HG03457 (cell line): ENCODE data around the gene MEGF11.

ENCODE experiments used
- ATAC-seq: cut with Tn5 transposase; IDR thresholded peaks from one replicate; pipeline ENCODE4 v1.9.1; 2021; ENCODE audit warnings: moderate number of reproducible peaks; ENCODE audit not compliant: unreplicated experiment

MEGF11 gene

GRCh38 chr15:66184492-66184891, 69.1 kb downstream of the MEGF11 start:
- no peak for ATAC-seq

- ATAC-seq, result no peak
Observed at GRCh38 chr15:66180531-66181097, 72.9 kb downstream of the MEGF11 start.

- no peak for ATAC-seq
Observed at GRCh38 chr15:66178531-66178910, 75.0 kb downstream of the MEGF11 start.

GRCh38 chr15:66172324-66172980, 81.1 kb downstream of the MEGF11 start:
- no peak for ATAC-seq

- ATAC-seq, result no peak
Observed at GRCh38 chr15:66171841-66172240, 81.7 kb downstream of the MEGF11 start.

GRCh38 chr15:66170716-66171115, 82.8 kb downstream of the MEGF11 start:
- no peak for ATAC-seq

GRCh38 chr15:66170042-66170441, 83.5 kb downstream of the MEGF11 start:
- no peak for ATAC-seq

- no peak for ATAC-seq
Observed at GRCh38 chr15:66169625-66170024, 83.9 kb downstream of the MEGF11 start.

GRCh38 chr15:66169023-66169422, 84.5 kb downstream of the MEGF11 start:
- no peak for ATAC-seq

GRCh38 chr15:66167854-66168253, 85.7 kb downstream of the MEGF11 start:
- ATAC-seq, result no peak

GRCh38 chr15:66165856-66166255, 87.7 kb downstream of the MEGF11 start:
- no peak for ATAC-seq

GRCh38 chr15:66164788-66165187, 88.8 kb downstream of the MEGF11 start:
- ATAC-seq, result no peak

GRCh38 chr15:66163553-66163952, 90.0 kb downstream of the MEGF11 start:
- no peak for ATAC-seq

- ATAC-seq, result no peak
Observed at GRCh38 chr15:66162286-66162685, 91.3 kb downstream of the MEGF11 start.

GRCh38 chr15:66161575-66162118, 91.9 kb downstream of the MEGF11 start:
- no peak for ATAC-seq

- ATAC-seq, result no peak
Observed at GRCh38 chr15:66161108-66161507, 92.4 kb downstream of the MEGF11 start.

- ATAC-seq, result no peak
Observed at GRCh38 chr15:66157507-66157906, 96.0 kb downstream of the MEGF11 start.

- ATAC-seq, result no peak
Observed at GRCh38 chr15:66156310-66156975, 97.1 kb downstream of the MEGF11 start.

GRCh38 chr15:66155065-66155464, 98.5 kb downstream of the MEGF11 start:
- ATAC-seq, result no peak

GRCh38 chr15:66154581-66154980, 99.0 kb downstream of the MEGF11 start:
- ATAC-seq, result no peak

GRCh38 chr15:66153549-66154415, 99.8 kb downstream of the MEGF11 start:
- peak; percentile 51 for ATAC-seq
